Stimulated activated CD8-positive, alpha-beta memory T cell treated with anti-CD3 and anti-CD28 coated beads, Interleukin-15, amount 100 ng/mL, for 1 hour (primary cell): Measurements from ENCODE around the gene ALK.
"Not testable (repeated sequence)": the region's sequence is repeated elsewhere in the genome, so short reads cannot be mapped to it uniquely, and the experiment has no call there.

Experiments
- DNase-seq: peaks from one replicate; pipeline ENCODE4 v3.0.0-alpha.2; 2020; ENCODE audit warnings: low read depth

Gene ALK

GRCh38 chr2:29841386-29842004 lies 79.9 kb downstream of the ALK start:
- DNase-seq, result no peak

GRCh38 chr2:29839306-29839705 lies 82.1 kb downstream of the ALK start:
- DNase-seq, result no peak

GRCh38 chr2:29837925-29838324 lies 83.5 kb downstream of the ALK start:
- no peak for DNase-seq

GRCh38 chr2:29834624-29835023 lies 86.8 kb downstream of the ALK start:
- no peak for DNase-seq

- no peak for DNase-seq
These were observed 87.3 kb downstream of the ALK start for GRCh38 chr2:29834036-29834540.

GRCh38 chr2:29831560-29831959 lies 89.8 kb downstream of the ALK start:
- DNase-seq, result no peak

- no peak for DNase-seq
These were observed 91.5 kb downstream of the ALK start for GRCh38 chr2:29829841-29830240.

GRCh38 chr2:29824145-29824544 lies 97.2 kb downstream of the ALK start:
- not testable (repeated sequence) for DNase-seq

GRCh38 chr2:29821591-29821990 lies 99.8 kb downstream of the ALK start:
- no peak for DNase-seq

GRCh38 chr2:29819570-29819969 lies 101.8 kb downstream of the ALK start:
- DNase-seq, result no peak

GRCh38 chr2:29817801-29818680 lies 103.3 kb downstream of the ALK start:
- DNase-seq, result no peak

GRCh38 chr2:29817299-29817698 lies 104.1 kb downstream of the ALK start:
- no peak for DNase-seq

GRCh38 chr2:29816651-29817050 lies 104.7 kb downstream of the ALK start:
- no peak for DNase-seq

GRCh38 chr2:29811378-29811777 lies 110.0 kb downstream of the ALK start:
- DNase-seq, result no peak

- no peak for DNase-seq
These were observed 110.4 kb downstream of the ALK start for GRCh38 chr2:29810956-29811355.

GRCh38 chr2:29808321-29808720 lies 113.1 kb downstream of the ALK start:
- DNase-seq, result no peak

- DNase-seq, result no peak
These were observed 114.3 kb downstream of the ALK start for GRCh38 chr2:29807082-29807481.

GRCh38 chr2:29806461-29806860 lies 114.9 kb downstream of the ALK start:
- DNase-seq, result no peak

GRCh38 chr2:29804671-29805070 lies 116.7 kb downstream of the ALK start:
- no peak for DNase-seq

GRCh38 chr2:29803537-29803936 lies 117.8 kb downstream of the ALK start:
- DNase-seq, result no peak

GRCh38 chr2:29802986-29803385 lies 118.4 kb downstream of the ALK start:
- no peak for DNase-seq

- DNase-seq, result no peak
These were observed 121.8 kb downstream of the ALK start for GRCh38 chr2:29799628-29800027.

GRCh38 chr2:29797916-29798315 lies 123.5 kb downstream of the ALK start:
- no peak for DNase-seq
